Femur (tissue), 1 donor: ENCODE measurements around the gene ZNF224.
"Not testable (repeated sequence)": the region's sequence is repeated elsewhere in the genome, so short reads cannot be mapped to it uniquely, and the experiment has no call there.

Experiments used
- DNase-seq: peaks from one replicate; pipeline ENCODE4 v3.0.0-alpha.2; 2017

Gene ZNF224

DNA sequence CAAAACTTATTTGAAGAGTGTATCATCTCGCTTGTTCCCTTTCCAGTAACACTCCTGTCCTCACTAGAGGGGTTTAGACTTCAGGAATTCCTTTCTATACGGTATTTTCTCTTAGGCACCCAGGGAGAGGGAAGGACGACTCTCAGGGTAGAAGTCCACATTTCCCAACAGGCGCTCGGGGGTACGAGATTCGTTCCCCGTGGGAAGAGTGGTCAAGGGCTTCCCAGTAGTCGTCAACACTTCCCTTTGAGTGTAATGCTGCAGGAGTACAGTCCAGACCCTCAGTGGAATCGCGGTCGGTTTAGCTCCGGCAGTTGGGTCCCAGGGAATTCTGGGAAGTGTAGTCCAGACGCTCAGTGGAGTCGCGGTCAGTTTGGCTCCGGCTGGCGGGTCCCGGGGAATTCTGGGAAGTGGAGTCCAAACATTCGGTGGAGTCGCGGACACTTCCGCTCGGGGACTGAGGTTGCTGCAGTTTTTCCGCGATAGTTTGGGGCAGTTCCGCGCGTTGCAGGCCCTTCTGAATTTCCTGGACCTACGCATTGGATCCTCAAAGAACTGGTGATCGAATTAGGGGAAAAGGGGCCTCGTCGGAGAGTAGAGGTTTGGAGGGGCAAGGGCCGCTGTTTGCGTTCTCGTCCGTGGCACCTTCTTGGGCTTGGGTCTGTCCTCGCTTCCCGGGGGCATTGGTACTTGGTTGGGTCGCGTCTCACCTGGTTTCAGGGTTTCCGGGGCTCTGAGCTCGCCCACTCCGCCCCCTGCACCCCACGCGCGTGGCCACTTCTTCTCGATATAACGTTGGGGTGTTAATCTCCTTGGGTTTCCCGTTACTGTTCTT lies at the start of gene ZNF224:
Gene ZNF224 (plus strand): TSS at position 431 of the 835 bp plus-strand sequence. CDS start 3,513 bp downstream, outside the sequence.
- peak; percentile 97 for DNase-seq

GRCh38 chr19:44050740-44051649 lies 43.2 kb upstream of the ZNF224 start:
- DNase-seq: no peak

DNA sequence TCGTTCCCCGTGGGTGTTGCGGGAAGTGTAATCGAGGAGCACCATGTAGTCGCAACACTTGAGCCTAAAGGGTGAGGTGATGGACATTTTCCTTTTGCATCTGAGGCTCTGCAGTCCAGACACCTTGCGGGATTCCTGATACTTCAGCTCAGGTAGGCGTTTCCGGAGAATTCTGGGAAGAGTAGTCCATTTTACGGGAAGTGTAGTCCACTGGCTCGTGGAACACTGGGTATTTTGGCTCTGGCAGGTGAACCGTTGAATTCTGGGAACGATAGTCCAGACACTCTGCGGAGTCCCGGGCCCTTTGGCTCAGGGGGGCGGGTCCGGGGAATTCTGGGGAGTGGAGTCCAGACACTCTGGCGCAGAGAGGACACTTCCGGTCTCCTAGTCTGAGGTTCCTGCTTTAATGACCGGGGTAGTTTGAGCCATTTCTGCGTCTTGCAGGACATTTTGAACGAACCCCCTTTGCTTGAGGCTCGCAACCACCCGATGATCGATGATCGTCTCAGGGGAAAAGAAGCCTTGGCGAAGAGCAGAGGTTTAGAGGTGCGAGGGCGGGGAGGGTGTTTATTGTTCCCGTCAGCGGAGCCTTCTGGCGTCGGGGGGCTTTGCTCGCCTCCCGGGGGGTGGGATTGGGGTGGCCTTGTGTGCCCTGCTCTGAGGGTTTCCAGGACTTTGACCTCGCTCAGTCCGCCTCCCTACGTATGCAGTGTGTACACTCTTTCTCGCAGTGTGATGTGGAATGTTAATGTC lies 42.3 kb upstream of the ZNF224 start, which contains the start of gene ZNF223:
Gene ZNF223 (plus strand): TSS at position 387 of the 753 bp plus-strand sequence. CDS start 3,141 bp downstream, outside the sequence.
- peak; percentile 98 for DNase-seq

GRCh38 chr19:44055870-44056269 lies 38.3 kb upstream of the ZNF224 start:
- DNase-seq: no peak

GRCh38 chr19:44059229-44059628 lies 34.9 kb upstream of the ZNF224 start:
- no peak for DNase-seq

DNA sequence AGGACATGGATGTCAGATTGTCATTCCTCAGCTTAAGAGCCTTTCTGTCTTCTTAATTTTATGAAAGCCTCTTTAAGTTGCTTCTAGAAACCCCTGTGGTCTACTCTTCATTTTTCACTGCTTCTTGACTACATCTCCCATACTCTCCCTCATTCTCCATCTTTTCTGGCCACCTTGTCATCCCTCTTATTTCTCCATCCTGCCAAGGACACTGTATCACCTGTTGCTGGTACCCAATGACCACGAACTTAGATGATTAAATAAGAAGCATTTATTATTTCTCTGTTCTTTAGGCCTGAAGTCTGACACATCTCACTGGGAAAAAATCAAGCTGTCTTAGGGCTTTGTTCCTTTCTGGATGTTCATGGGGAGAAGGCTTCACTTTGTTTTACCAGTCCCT lies 33.1 kb upstream of the ZNF224 start:
- DNase-seq: no peak

DNA sequence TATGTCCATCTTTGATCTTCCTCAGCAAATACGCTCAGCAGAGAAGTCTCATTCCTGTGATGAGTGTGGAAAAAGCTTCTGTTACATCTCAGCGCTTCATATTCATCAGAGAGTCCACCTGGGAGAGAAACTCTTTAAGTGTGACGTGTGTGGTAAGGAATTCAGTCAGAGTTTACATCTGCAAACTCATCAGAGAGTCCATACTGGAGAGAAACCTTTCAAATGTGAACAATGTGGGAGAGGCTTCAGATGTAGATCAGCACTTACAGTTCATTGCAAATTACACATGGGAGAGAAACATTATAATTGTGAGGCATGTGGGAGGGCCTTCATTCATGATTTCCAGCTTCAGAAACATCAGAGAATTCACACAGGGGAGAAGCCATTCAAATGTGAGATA lies 27.9 kb upstream of the ZNF224 start:
- DNase-seq: no peak

GRCh38 chr19:44069415-44069814 lies 24.7 kb upstream of the ZNF224 start:
- DNase-seq: no peak

DNA sequence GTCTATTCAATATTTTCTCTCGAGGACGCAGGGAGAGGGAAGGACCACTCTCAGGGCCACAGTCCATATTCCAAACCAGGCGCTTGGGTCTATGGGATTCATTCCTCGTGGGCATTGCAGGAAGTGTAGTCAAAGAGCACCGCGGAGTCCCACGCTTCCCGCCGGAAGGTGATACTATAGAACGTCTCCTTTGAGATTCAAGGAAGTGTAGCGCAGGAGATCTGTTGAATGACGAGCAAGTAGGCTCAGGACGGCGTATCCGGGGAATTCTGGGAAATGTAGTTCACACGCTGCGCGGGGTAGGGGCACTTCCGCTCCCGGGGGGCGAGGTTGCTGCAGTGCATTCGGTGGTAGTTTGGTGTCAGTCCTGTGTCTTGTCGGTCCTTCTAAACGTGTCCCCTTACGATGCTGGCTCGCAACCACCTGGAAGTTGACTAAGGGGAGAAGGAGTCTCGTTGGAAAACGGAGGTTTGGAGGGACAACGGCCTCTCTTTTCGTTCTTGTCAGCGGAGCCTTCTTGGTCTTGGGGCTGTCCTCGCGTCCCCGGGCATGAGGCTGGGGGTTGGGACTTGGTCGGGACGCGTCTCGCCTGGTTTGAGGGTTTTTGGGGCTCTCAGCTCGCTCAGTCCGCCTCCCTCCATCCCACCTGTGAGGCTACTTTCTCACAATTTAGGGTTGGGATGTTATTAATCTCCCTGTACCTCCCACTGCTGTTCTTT lies 22.2 kb upstream of the ZNF224 start, which contains the start of gene ZNF284:
Gene ZNF284 (plus strand): TSS at position 336 of the 719 bp plus-strand sequence. CDS start 4,231 bp downstream, outside the sequence.
- peak; percentile 95 for DNase-seq

- no peak for DNase-seq
Measured at GRCh38 chr19:44072543-44073401, 21.4 kb upstream of the ZNF224 start.

DNA sequence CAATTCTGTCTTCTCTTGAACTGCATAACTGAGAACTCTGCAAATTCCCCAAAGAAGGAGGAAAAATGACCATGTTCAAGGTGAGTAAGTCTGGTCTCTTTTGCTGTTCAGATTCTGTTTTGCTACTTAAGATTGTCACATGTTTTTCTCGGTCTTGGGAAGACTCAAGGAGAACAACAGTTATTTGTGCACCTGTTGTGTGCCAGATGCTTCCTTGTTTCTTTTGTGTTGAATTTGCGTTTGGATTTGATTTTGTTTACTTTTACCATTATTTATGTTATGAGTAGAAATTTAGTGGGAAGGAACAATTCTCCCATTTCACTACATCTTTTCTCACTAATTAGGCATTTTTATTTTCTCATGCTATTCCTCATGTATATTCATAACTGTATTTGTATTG lies 17.8 kb upstream of the ZNF224 start:
- DNase-seq: no peak

- no peak for DNase-seq
Measured at GRCh38 chr19:44092108-44092507, 2.1 kb upstream of the ZNF224 start.

DNA sequence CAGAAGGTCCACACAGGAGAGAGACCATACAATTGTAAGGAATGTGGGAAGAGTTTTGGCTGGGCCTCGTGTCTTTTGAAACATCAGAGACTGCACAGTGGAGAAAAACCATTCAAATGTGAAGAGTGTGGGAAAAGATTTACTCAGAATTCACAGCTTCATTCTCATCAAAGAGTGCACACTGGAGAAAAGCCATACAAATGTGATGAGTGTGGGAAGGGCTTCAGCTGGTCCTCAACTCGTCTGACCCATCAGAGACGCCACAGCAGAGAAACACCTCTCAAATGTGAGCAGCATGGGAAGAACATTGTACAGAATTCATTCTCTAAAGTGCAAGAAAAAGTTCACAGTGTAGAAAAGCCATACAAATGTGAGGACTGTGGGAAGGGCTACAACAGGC lies 13.6 kb downstream of the ZNF224 start:
- no peak for DNase-seq

- no peak for DNase-seq
Measured at GRCh38 chr19:44109458-44109857, 15.3 kb downstream of the ZNF224 start.

DNA sequence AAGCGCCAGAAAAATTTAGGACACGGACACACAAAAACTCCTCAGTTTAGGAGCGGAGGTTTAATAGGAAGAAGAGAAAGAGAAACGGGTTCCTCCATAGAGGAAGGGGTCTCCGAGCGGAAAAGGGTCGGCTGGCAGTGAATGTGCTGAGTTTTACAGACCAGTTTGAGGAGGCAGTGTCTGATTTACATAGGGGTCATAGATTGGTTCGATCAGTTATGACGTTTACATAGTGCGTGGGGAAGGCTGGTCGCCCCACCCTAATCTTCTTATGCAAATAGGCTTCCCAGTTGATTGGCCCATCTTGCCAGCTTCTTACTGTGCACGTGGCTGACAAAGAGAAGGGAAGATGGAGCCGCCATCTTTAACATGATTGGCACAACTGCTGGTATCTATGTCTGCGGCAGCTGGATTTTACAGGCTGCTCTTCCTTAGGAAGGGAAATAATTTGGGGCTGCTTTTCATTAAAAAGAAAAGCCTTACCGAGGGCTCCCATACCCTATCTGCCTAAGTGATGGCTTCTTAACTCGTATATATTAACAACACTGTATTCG lies 17.8 kb downstream of the ZNF224 start:
- DNase-seq: peak; percentile 30

- DNase-seq: no peak
Measured at GRCh38 chr19:44112802-44113137, 18.6 kb downstream of the ZNF224 start.

DNA sequence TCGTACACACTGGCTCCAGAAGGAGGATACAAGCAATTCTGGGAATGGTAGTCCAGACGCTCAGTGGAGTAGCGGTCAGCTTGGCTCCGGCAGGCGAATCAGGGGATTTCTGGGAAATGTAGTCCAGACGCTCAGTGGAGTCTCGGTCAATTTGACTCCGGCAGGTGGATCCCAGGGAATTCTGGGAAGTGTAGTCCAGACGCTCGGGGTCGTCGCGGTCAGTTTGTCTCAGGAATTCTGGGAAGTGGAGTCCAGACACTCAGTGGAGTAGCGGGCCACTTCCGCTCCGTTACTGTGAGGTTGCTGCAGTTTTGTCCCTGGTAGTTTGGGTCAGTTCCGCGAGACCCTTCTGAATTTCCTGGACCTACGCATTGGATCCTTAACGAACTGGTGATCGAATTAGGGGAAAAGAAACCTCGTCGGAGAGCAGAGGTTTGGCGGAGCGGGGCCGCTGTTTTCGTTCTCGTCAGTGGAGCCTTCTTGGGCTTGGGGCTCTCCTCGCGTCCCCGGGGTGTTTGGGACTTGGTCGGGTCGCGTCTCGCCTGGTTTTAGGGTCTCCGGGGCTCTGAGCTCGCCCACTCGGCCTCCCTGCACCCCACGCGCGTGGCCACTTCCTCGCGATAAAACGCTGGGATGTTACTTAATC lies 19.1 kb downstream of the ZNF224 start, which contains the start of gene ZNF225:
Gene ZNF225 (plus strand): TSS at position 262 of the 646 bp plus-strand sequence. CDS start 2,429 bp downstream, outside the sequence.
- peak; percentile 99 for DNase-seq

- DNase-seq: peak; percentile 40
Measured at GRCh38 chr19:44113784-44114390, 19.7 kb downstream of the ZNF224 start.

DNA sequence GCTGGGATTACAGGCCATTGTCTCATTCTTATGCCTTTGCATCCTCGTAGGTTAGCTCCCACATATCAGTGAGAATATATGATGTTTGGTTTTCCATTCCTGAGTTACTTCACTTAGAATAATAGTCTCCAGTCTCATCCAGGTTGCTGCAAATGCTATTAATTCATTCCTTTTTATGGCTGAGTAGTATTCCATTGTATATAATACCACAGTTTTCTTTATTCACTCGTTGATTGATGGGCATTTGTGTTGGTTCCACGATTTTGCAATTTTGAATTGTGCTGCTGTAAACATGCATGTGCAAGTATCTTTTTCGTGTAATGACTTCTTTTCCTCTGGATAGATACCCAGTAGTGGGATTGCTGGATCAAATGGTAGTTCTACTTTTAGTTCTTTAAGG lies 27.0 kb downstream of the ZNF224 start:
- not testable (repeated sequence) for DNase-seq

DNA sequence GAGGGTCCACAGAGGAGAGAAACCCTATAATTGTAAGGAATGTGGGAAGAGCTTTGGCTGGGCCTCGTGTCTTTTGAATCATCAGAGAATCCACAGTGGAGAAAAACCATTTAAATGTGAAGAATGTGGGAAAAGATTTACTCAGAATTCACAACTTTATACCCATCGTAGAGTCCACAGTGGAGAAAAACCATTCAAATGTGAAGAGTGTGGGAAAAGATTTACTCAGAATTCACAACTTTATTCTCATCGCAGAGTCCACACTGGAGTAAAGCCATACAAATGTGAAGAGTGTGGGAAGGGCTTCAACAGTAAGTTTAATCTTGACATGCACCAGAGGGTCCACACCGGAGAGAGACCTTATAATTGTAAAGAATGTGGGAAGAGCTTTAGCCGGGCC lies 37.8 kb downstream of the ZNF224 start:
- no peak for DNase-seq
